GM18861 (cell line): Measurements from ENCODE around the gene NAV1.
"Not testable (repeated sequence)": the region's sequence is repeated elsewhere in the genome, so short reads cannot be mapped to it uniquely, and the experiment has no call there.

ENCODE experiments used
- ATAC-seq: cut with Tn5 transposase; IDR thresholded peaks from one replicate; pipeline ENCODE4 v1.9.1; 2021; ENCODE audit not compliant: unreplicated experiment

NAV1 gene

GRCh38 chr1:201538612-201539551, at the start of gene NAV1:
Gene NAV1 (plus strand): TSS chr1:201539127. CDS start chr1:201622885, 83,758 bp downstream.
- no peak for ATAC-seq

GRCh38 chr1:201489643-201490261, 49.2 kb upstream of the NAV1 start:
- no peak for ATAC-seq

- no peak for ATAC-seq
Observed at GRCh38 chr1:201490708-201491131, 48.2 kb upstream of the NAV1 start.

- no peak for ATAC-seq
Observed at GRCh38 chr1:201491896-201492511, 46.9 kb upstream of the NAV1 start.

GRCh38 chr1:201493026-201493656, 45.8 kb upstream of the NAV1 start:
- not testable (repeated sequence) for ATAC-seq

GRCh38 chr1:201493757-201494617, 44.9 kb upstream of the NAV1 start:
- ATAC-seq: no peak

GRCh38 chr1:201495551-201496295, 43.2 kb upstream of the NAV1 start:
- ATAC-seq: no peak

- ATAC-seq: no peak
Observed at GRCh38 chr1:201496296-201496690, 42.6 kb upstream of the NAV1 start.

- no peak for ATAC-seq
Observed at GRCh38 chr1:201497935-201498509, 40.9 kb upstream of the NAV1 start.

- ATAC-seq: no peak
Observed at GRCh38 chr1:201498621-201499020, 40.3 kb upstream of the NAV1 start.

GRCh38 chr1:201499191-201499590, 39.7 kb upstream of the NAV1 start:
- no peak for ATAC-seq

- no peak for ATAC-seq
Observed at GRCh38 chr1:201499795-201500669, 38.9 kb upstream of the NAV1 start.

GRCh38 chr1:201500670-201501120, 38.2 kb upstream of the NAV1 start:
- ATAC-seq: no peak

GRCh38 chr1:201501144-201501543, 37.8 kb upstream of the NAV1 start:
- ATAC-seq: no peak

- no peak for ATAC-seq
Observed at GRCh38 chr1:201501812-201502510, 37.0 kb upstream of the NAV1 start.

- no peak for ATAC-seq
Observed at GRCh38 chr1:201502511-201502857, 36.4 kb upstream of the NAV1 start.

- ATAC-seq: no peak
Observed at GRCh38 chr1:201503397-201504176, 35.3 kb upstream of the NAV1 start.
